NT2/D1 (cell line): ENCODE results near the gene UBE2G1.

Experiments used
- SUZ12 ChIP-seq: IDR thresholded peaks from 2 replicates; pipeline ENCODE4 v1.6.1; 2011; ENCODE audit not compliant: insufficient read length, insufficient read depth; ENCODE audit errors: extremely low read depth
- ZNF274 ChIP-seq: IDR thresholded peaks from 2 replicates; pipeline ENCODE4 v1.6.1; 2011; ENCODE audit warnings: mild to moderate bottlenecking, low read depth, low read length

GRCh38 chr17:4368341-4368740 lies 1.9 kb upstream of the UBE2G1 start:
- no peak for TF ChIP-seq ZNF274
- no peak for TF ChIP-seq SUZ12
